GM19438 (cell line): ENCODE results near the gene NUDT3.
A peak's percentile ranks its signal among the peaks of the same experiment; 100 is the strongest.
"Not testable (repeated sequence)": the region's sequence is repeated elsewhere in the genome, so short reads cannot be mapped to it uniquely, and the experiment has no call there.

Source experiments
- ATAC-seq: cut with Tn5 transposase; IDR thresholded peaks from one replicate; pipeline ENCODE4 v1.9.1; 2021; ENCODE audit warnings: low read depth; ENCODE audit not compliant: unreplicated experiment

NUDT3 gene

DNA sequence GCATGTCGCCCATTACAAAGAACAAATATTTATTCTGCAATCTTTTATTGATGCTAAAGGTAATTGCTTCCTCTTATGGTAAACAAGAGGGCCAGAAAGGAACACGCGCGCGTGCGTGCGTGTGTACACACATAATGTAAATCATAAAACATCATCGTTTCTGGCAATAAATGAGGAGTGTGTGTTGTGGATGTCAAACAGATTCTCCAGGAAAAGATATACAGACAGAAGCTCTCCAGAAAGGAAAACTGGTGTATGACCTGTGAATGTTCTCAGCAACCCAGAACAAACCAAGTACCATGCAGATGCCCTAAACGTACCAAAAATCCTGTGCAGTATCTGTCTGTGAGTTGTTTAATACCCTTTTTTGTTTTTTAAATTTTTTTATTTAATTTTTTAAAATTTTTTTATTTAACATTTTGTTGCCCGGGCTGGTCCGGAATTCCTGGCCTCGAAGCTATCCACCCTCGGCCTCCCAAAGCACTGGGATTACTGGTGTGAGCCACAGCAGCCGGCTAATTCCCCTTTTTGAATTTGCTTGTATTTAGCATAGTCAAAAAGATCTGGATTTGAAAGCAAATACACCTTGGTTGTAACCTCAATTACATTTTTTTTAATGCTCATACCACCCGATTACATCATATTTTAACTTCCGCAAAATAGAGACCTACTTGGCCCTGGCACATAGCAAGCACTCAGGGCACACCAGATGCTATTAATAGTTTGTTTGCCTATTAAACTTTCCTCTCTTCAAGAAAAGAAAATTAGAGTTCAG lies 909 bp upstream of the NUDT3 start:
- no peak for ATAC-seq

GRCh38 chr6:34391786-34392496 lies 528 bp downstream of the NUDT3 start:
- ATAC-seq, result peak; percentile 25

DNA sequence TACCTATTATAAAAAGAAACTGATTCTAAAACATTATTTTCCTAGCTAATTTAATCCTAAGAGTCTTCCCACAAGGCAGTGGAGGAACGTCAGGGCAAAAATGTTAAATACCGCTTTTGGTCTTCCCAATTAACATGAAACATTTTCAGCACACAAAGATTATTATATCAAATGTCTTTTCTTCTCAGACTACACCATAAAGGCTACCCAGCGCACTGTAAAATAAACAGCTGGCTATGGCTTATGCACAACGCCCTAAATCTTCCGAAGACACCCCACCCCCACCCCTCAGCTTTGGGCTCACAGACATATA lies 1.0 kb downstream of the NUDT3 start:
- no peak for ATAC-seq

GRCh38 chr6:34390531-34391472 lies 1.7 kb downstream of the NUDT3 start:
- ATAC-seq, result no peak

- no peak for ATAC-seq
Measured at GRCh38 chr6:34389034-34389433, 3.4 kb downstream of the NUDT3 start.

- no peak for ATAC-seq
Measured at GRCh38 chr6:34388421-34388820, 4.0 kb downstream of the NUDT3 start.

DNA sequence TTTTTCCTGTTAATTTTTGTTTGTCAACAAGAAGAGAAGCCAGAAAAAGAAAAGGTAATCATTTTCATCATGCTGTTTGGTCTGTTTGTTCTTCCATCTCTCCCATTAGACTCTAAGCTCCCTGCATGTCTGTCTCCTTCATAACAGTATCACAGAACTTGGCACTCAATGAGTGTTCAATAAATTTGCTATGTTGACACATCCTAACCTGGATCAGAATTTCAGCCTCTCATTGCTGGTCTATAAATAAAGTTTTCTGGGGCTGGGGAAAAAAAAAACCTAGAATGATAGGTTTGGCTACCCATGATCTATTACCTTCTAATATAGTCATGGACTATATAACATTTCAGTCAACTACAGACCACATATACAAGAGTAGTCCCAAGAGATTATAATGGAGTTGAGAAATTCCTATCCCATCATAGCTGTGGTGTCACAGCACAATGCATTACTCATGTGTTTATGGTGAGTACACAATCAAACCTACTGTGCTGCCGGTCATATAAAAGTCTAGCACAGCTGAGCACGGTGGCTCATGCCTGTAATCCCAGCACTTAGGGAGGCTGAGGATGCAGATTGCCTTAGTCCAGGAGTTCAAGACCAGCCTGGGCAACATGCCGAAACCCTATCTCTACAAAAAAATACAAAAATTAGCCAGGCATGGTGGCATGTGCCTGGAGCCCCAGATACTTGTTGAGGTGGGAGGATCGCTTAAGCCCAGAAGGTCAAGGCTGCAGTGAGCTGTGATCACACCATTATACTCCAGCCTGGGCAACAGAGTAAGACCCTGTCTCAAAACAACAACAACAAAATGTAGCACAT lies 5.9 kb downstream of the NUDT3 start:
- ATAC-seq, result no peak

DNA sequence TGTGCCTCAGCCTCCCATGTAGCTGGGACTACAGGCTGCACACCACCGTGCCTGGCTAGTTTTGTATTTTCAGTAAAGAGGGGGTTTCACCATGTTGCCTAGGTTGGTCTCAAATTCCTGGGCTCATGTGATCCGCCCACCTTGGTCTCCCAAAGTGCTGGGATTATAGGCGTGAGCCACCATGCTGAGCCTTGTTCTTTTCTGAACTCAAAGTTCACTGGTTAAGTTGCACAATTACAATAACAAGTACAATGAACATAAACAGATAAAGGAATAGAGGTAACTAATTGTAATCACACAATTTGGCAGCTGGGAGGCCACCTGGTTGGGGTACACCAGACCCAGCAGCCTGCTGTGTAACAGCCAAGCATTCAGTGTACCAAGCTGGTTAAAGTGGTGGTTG lies 6.7 kb downstream of the NUDT3 start:
- no peak for ATAC-seq

- ATAC-seq, result no peak
Measured at GRCh38 chr6:34384321-34385153, 7.9 kb downstream of the NUDT3 start.

DNA sequence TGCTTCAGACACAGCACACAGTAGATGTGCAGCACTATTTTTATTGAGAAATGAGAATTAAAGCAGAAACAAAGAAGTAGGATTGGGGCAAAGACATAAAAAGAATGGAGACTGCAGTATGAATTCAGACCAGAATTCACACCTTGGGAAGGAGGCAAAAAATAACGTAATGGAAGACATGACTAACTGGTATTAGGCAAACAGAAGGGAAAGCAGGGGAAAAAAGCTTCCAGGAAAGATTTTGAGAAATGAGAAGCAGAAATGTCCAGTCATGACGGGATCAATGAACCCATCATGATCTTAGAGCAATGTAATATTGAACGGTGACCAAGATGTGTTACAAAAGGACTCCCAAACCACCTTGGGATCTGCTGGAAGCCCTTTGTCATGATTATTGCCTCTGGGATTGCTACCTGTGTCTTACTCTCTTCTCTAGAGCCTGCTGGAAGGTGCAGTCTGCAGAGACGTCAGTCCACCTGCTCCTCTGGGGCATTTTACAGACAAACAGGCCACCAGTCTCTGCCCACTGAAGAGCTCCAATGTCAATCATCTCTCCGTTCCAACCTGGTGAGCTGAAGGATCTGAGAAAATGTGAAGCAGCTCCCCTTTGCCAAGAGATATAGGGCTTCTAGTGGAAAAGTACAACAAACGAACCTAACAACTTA lies 8.7 kb downstream of the NUDT3 start:
- ATAC-seq, result no peak

DNA sequence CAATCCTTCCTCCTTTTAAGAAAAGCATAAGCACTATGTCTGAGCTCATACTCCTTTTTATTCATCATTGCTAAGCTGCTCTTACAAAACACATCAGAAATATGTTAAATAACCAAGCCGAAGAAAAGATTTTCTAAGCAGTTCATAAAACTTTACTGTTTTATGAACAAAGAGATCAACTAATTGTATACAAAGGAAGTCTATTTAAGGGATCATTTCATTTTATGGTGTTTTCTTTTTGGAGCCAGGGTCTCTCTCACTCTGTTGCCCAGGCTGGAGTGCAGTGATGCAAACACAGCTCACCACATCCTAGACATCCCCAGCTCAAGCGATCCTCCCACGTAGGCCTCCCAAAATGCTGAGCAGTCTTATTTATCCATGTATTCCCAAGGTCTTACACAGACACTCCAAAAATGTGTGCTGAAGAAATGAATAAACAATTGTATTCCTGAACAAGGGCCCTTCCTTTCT lies 9.3 kb downstream of the NUDT3 start:
- no peak for ATAC-seq

GRCh38 chr6:34381081-34381480 lies 11.4 kb downstream of the NUDT3 start:
- no peak for ATAC-seq

DNA sequence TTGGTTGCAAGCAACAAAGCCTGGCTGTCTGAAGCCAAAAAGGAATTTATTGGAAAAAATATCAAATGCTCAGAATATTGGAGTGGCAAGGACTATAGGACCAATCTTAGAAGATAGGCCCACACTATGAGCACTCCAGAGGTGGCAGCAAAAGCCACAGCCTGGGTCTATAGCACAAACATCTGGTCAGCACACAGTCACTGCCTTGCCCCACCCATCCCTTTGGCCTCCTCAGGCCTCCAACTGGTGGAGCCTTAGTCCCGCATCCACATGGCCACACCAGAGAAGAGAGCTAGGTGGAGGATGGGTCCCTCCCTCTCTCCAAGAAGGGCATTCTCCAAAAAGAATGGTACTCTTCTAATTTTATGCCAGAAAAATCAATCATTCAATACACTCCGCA lies 14.0 kb downstream of the NUDT3 start:
- ATAC-seq, result no peak

DNA sequence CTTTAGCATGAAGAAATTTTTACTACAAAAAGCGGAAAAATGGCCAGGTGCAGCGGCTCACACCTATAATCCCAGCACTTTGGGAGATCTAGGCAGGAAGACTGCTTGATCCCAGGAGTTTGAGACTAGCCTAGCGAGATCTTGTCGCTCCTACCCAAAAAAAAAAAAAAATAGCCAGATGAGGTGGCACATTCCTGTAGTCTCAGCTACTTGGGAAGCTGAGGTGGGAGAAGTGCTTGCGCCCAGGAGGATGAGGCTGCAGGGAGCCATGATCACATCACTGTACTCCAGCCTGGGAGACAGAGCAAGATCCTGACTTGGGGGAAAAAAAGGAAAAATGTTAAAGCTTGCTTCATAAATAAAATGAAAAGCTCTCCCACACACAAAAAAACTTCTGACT lies 14.5 kb downstream of the NUDT3 start:
- no peak for ATAC-seq

GRCh38 chr6:34377571-34377970 lies 14.9 kb downstream of the NUDT3 start:
- not testable (repeated sequence) for ATAC-seq

DNA sequence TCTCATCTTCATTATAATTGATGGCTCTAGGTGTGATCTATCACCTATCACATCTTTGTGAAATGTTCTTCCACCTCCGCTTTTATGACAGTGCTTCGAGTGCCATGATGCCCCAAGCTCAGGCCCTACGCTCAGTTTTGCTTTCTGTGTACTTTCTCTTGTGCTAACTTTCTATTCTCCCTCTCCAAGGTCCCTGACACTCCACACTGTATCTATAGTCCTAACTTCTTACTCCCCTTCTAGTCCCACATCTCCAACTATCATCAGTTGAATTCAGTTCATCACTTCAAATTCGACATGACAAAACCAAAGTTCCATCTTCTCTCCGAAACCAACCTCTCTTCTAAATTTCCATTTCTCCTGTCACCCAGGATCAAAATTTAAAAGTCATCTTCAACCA lies 16.6 kb downstream of the NUDT3 start:
- no peak for ATAC-seq

- no peak for ATAC-seq
Measured at GRCh38 chr6:34374508-34374907, 18.0 kb downstream of the NUDT3 start.

- no peak for ATAC-seq
Measured at GRCh38 chr6:34374069-34374468, 18.4 kb downstream of the NUDT3 start.

DNA sequence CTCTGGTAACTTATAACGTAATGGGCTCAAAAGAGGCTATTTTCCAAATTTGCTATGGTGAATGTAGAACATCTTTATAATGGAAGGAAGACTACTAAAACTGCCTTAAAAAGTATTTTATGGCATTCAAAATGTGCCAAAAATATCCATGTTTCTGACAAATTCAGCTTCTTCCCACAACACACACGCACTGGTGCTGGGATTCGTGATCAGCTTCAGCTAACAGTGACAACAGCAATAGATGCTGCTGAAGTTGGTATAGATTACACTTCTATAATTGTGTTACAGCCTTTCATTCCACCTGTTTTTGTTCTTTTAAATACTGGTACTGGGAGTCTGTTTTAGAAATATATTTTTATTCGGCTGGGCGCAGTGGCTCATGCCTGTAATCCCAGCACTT lies 19.0 kb downstream of the NUDT3 start:
- ATAC-seq, result no peak
